ENCODE results near the gene MAP3K19. TPM values are rescaled to one million over a fixed set of nuclear protein-coding genes. Genes with fewer than 3 reads are reported as not detected.

MAP3K19 gene
- total RNA-seq, 3 donors from 2014 or later: not detected

DNA sequence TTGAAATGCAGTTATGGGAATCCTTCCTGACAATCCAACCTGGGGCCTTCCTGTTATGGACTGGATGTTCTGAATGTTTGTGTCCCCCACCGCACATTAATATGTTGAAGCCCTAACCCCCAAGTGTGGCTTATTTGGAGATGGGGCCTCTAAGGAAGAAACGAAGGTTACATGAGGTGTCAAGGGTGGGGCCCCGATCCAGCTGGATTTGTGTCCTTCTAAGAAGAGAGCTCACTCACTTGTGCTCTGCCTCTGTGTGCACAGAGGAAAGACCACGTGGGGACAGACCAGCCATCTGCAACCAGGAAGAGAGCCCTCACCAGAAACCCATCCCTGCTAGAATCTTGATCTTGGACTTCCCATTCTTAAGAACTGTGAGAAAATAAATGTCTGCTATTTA is 44.4 kb downstream of the MAP3K19 start:
- DNase-seq: no peak

GRCh38 chr2:134999521-134999920 is 47.7 kb downstream of the MAP3K19 start:
- Histone ChIP-seq H3K4me3 (no peak overlapping the region), H3K4me1 (ENCODE audit: low read depth) (no peaks in the 10 kb centered on the region), H3K36me3 (ENCODE audit: low read depth) (no peaks in the 10 kb centered on the region), H3K9me3 (no peaks in the 10 kb centered on the region)
- no peak for ATAC-seq
- intact Hi-C loops (cut with DNase I, micrococcal nuclease): no loop called here
- TF ChIP-seq, protein P1, sequence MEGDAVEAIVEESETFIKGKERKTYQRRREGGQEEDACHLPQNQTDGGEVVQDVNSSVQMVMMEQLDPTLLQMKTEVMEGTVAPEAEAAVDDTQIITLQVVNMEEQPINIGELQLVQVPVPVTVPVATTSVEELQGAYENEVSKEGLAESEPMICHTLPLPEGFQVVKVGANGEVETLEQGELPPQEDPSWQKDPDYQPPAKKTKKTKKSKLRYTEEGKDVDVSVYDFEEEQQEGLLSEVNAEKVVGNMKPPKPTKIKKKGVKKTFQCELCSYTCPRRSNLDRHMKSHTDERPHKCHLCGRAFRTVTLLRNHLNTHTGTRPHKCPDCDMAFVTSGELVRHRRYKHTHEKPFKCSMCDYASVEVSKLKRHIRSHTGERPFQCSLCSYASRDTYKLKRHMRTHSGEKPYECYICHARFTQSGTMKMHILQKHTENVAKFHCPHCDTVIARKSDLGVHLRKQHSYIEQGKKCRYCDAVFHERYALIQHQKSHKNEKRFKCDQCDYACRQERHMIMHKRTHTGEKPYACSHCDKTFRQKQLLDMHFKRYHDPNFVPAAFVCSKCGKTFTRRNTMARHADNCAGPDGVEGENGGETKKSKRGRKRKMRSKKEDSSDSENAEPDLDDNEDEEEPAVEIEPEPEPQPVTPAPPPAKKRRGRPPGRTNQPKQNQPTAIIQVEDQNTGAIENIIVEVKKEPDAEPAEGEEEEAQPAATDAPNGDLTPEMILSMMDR (IDR thresholded peaks at IDR 0.05): no peak
- no peak for DNase-seq

More for the DNA sequence above, 44.4 kb downstream of the MAP3K19 start:
- TF ChIP-seq, protein P1 (IDR thresholded peaks at IDR 0.05): no peak
- ATAC-seq: no peak
- intact Hi-C loops (cut with DNase I, micrococcal nuclease): loop anchor here (10.0 kb wide), 2 partner anchors 702 to 712 kb away; no protein-coding TSS in a partner anchor
- H3K36me3 ChIP-seq (ENCODE audit: low read depth): no peaks in the 10 kb centered on the region
- H3K4me1 ChIP-seq (ENCODE audit: low read depth): no peaks in the 10 kb centered on the region
- no peak overlapping the region for H3K4me3 ChIP-seq
- no peaks in the 10 kb centered on the region for H3K9me3 ChIP-seq

GRCh38 chr2:134988994-134989605 is 58.1 kb downstream of the MAP3K19 start:
- ATAC-seq (peak; percentile 58), DNase-seq (no peak)
- Histone ChIP-seq H3K9me3 (no peaks in the 10 kb centered on the region), H3K4me3 (no peak overlapping the region), H3K4me1 (ENCODE audit: low read depth) (no peaks in the 10 kb centered on the region), H3K36me3 (ENCODE audit: low read depth) (no peaks in the 10 kb centered on the region)
- TF ChIP-seq, protein P1 (IDR thresholded peaks at IDR 0.05): no peak
- intact Hi-C loops (cut with DNase I, micrococcal nuclease): no loop called here

GRCh38 chr2:134985061-134985460 is 62.2 kb downstream of the MAP3K19 start:
- intact Hi-C loops (cut with DNase I, micrococcal nuclease): no loop called here
- no peak for DNase-seq
- no peaks in the 10 kb centered on the region for H3K36me3 ChIP-seq (ENCODE audit: low read depth)
- no peak overlapping the region for H3K4me3 ChIP-seq
- TF ChIP-seq, protein P1 (IDR thresholded peaks at IDR 0.05): no peak
- no peak for ATAC-seq
- no peaks in the 10 kb centered on the region for H3K4me1 ChIP-seq (ENCODE audit: low read depth)
- H3K9me3 ChIP-seq: no peaks in the 10 kb centered on the region

GRCh38 chr2:134982603-134983002 is 64.6 kb downstream of the MAP3K19 start:
- Histone ChIP-seq H3K4me3 (no peak overlapping the region), H3K36me3 (ENCODE audit: low read depth) (no peaks in the 10 kb centered on the region), H3K4me1 (ENCODE audit: low read depth) (no peaks in the 10 kb centered on the region), H3K9me3 (no peaks in the 10 kb centered on the region)
- TF ChIP-seq, protein P1 (IDR thresholded peaks at IDR 0.05): no peak
- ATAC-seq: no peak
- intact Hi-C loops (cut with DNase I, micrococcal nuclease): no loop called here
- no peak for DNase-seq

GRCh38 chr2:134980639-134981038 is 66.6 kb downstream of the MAP3K19 start:
- Histone ChIP-seq H3K4me3 (no peak overlapping the region), H3K4me1 (ENCODE audit: low read depth) (no peaks in the 10 kb centered on the region), H3K9me3 (no peaks in the 10 kb centered on the region), H3K36me3 (ENCODE audit: low read depth) (no peaks in the 10 kb centered on the region)
- DNase-seq (no peak), ATAC-seq (no peak)
- TF ChIP-seq, protein P1 (IDR thresholded peaks at IDR 0.05): no peak
- intact Hi-C loops (cut with DNase I, micrococcal nuclease): no loop called here
